Stomach (tissue), 4 donors: ENCODE measurements around the gene CES1.

Experiments used
- EP300 ChIP-seq: sonication (generic); formaldehyde crosslinking; IDR thresholded peaks from one replicate; pipeline ENCODE4 v1.6.1; 2017; ENCODE audit warnings: antibody characterized with exemption
- POLR2A ChIP-seq, 4 donors: fragments of 450-650 bp; IDR thresholded peaks; one replicate each; pipeline ENCODE4 v1.6.1; 2016; ENCODE audit warnings: antibody characterized with exemption in 4 of 4, control low read depth in 2 of 4, mild to moderate bottlenecking in 1 of 4, moderate library complexity in 1 of 4
- TF ChIP-seq, protein P1 (sequence below), 7 experiments: fragments of 450-650 bp in 4 of 7; fragments of 200-600 bp in 3 of 7; sonication (generic) in 3 of 7; IDR thresholded peaks; one replicate each; pipeline ENCODE4 v1.5.1; 2016 to 2019; ENCODE audit warnings: antibody characterized with exemption in 7 of 7, control low read depth in 2 of 7, mild to moderate bottlenecking in 1 of 7

DNA sequence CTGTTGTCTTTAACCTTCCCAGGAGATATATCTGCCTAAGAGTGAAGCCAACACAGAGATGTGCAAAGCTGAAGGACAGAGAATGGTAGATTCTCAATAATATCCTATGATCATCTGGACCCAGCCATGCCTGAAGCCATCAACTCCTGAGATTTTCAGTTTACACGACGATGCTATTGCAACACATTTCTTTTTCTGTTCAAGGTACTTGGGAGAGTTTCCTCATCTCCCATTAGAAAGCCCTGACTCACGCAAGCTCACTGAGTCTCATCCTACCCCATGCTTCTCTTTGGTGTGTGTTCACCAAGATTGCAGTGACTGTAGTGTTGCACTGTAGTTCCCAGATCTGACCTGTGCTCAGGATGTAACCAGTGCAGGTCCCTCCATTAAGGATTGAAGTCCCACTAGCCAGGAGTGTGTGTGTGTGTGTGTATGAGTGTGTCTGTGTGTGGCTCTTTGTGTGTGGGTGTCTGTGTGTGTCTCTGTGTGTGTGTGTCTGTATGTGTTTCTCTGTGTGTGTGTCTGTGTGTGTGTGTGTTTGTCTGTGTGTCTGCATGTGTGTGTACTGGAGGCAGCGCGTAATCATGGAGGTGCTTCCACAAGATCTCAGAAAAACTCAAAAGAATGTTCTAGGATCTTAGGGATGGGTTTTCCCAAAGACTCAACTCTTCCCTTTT lies 15.5 kb downstream of the CES1 start:
- TF ChIP-seq, protein P1, sequence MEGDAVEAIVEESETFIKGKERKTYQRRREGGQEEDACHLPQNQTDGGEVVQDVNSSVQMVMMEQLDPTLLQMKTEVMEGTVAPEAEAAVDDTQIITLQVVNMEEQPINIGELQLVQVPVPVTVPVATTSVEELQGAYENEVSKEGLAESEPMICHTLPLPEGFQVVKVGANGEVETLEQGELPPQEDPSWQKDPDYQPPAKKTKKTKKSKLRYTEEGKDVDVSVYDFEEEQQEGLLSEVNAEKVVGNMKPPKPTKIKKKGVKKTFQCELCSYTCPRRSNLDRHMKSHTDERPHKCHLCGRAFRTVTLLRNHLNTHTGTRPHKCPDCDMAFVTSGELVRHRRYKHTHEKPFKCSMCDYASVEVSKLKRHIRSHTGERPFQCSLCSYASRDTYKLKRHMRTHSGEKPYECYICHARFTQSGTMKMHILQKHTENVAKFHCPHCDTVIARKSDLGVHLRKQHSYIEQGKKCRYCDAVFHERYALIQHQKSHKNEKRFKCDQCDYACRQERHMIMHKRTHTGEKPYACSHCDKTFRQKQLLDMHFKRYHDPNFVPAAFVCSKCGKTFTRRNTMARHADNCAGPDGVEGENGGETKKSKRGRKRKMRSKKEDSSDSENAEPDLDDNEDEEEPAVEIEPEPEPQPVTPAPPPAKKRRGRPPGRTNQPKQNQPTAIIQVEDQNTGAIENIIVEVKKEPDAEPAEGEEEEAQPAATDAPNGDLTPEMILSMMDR (IDR thresholded peaks at IDR 0.05): no peak
- TF ChIP-seq POLR2A (IDR thresholded peaks at IDR 0.05) (no peak), EP300 (no peak)
